Measurements from ENCODE around the gene CELSR1.

DNA sequence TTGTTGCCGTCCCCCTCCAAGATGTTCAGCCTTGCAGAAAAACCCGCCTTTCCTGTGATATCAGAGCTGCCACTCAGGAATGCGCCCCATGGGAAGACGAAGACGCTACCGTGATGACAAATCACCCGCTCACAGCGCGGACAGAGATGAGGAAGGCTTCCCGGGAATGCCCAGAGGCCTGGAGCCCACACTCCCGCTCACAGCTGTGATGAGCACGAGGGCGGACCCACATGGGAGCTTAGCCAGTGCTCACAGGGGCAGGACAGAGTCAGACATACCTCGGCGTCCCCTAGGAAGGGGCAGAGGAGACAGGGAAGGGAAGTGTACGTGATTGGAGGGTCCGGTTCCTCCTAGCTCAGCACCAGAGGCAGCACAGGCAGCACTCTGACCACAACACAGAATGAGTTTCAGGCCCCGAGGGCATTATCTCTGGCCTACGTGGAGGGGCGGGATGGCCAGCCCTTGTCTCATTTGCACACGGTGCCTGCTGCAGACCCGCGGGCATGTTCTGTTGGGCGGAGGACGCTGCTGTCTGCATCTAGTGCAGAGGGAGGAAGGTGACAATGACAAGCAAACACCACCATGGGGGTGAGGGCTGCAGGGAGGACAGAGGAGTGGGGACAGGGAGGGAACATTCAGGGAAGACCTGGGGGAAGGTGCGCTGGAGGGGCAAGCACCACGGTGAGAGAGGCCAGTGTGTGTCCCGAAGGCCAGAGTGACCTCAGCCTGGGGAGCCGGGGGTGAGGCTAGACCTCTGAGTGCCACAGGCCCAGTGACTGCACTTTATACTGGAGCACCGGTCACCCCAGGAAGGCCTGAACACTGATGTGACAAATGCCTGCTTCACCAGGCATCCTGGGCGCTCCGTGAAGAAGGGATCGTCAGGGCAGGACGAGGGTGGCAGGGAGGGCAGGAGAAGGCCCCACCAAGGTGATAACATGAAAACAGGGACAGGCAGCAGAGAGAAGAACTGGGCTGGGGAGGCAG lies 79.6 kb downstream of the CELSR1 start:
- TF ChIP-seq, protein P1, sequence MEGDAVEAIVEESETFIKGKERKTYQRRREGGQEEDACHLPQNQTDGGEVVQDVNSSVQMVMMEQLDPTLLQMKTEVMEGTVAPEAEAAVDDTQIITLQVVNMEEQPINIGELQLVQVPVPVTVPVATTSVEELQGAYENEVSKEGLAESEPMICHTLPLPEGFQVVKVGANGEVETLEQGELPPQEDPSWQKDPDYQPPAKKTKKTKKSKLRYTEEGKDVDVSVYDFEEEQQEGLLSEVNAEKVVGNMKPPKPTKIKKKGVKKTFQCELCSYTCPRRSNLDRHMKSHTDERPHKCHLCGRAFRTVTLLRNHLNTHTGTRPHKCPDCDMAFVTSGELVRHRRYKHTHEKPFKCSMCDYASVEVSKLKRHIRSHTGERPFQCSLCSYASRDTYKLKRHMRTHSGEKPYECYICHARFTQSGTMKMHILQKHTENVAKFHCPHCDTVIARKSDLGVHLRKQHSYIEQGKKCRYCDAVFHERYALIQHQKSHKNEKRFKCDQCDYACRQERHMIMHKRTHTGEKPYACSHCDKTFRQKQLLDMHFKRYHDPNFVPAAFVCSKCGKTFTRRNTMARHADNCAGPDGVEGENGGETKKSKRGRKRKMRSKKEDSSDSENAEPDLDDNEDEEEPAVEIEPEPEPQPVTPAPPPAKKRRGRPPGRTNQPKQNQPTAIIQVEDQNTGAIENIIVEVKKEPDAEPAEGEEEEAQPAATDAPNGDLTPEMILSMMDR (IDR thresholded peaks at IDR 0.05; ENCODE audit: low read depth, low read length, poor library complexity, severe bottlenecking), result no peak
- no peak for TF ChIP-seq EZH2phosphoT487 (IDR thresholded peaks at IDR 0.05; ENCODE audit: borderline replicate concordance, low read length)

Data from DOHH2 (cell line).